ENCODE measurements around the gene ZNF774. TPM values are rescaled to one million over a fixed set of nuclear protein-coding genes. Genes with fewer than 3 reads are reported as not detected.

Gene ZNF774
- total RNA-seq, 4 donors from 2014 or later: 0.22 to 2.5 (median 0.33) TPM; not detected in 1

DNA sequence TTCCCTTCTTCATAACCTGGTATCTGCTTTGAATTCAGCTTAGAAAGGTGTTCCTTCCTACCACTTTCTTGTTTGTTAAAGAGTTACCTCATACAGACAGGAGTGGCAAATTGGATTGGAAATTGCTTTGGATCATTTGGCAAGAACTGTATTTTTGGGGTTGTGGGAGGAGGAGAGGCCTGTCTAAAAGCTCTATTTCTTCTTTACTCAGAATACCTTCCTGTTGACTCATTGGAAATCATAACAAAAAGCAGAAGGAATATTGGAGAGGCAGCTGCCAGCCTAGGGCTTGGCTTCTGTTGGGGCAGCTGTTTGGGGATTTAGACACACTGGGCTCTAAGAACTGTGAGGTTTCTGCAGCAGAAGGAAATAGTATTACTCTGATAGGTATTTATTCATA, 50.1 kb downstream of the ZNF774 start:
- TF ChIP-seq, protein P1, sequence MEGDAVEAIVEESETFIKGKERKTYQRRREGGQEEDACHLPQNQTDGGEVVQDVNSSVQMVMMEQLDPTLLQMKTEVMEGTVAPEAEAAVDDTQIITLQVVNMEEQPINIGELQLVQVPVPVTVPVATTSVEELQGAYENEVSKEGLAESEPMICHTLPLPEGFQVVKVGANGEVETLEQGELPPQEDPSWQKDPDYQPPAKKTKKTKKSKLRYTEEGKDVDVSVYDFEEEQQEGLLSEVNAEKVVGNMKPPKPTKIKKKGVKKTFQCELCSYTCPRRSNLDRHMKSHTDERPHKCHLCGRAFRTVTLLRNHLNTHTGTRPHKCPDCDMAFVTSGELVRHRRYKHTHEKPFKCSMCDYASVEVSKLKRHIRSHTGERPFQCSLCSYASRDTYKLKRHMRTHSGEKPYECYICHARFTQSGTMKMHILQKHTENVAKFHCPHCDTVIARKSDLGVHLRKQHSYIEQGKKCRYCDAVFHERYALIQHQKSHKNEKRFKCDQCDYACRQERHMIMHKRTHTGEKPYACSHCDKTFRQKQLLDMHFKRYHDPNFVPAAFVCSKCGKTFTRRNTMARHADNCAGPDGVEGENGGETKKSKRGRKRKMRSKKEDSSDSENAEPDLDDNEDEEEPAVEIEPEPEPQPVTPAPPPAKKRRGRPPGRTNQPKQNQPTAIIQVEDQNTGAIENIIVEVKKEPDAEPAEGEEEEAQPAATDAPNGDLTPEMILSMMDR (IDR thresholded peaks at IDR 0.05; ENCODE audit: low read depth): no peak

DNA sequence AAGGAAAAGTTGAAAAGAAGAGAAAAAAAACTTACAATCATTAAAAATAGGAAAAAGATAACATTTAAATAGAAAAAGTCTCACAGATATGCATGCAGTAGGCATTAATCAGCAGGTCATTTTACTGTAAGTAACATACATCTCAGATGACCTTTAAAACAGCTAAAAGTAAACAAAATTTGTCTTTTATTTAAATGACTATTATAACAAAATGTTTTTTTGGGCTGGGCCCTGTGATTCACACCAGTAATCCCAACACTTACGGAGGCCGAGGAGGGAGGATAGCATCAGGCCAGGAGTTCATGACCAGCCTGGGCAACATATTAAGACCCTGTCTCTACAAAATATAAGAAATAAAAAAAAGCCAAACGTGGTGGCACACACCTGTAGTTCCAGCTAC, 50.7 kb downstream of the ZNF774 start:
- TF ChIP-seq, protein P1 (IDR thresholded peaks at IDR 0.05; ENCODE audit: low read depth): no peak

DNA sequence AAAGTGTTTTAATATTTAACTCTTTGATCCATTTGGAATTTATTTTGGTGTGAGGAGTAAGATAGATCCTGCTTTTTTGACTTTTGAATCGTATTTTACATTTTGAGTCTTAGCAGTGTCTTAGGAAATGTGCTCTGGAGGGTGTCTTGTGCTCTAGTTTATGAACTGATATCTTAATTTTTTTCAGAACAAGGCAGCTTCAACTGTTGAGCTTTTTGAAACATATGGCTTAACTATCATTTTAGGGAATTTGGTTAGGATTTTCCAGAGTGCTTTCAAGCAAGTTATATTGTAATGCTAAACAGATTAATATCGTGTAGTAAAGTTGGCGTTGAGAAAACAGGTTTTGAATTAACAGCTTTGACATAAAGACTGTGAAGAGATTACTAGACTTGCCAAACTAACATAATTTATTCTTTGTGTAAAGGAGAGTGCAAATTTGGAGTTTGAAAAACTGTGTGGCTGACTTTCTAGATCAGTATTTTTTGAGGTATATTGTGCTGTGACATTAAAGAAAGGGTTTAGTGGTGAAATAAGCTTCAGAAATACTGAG, 53.0 kb downstream of the ZNF774 start:
- TF ChIP-seq, protein P1 (IDR thresholded peaks at IDR 0.05; ENCODE audit: low read depth): no peak

DNA sequence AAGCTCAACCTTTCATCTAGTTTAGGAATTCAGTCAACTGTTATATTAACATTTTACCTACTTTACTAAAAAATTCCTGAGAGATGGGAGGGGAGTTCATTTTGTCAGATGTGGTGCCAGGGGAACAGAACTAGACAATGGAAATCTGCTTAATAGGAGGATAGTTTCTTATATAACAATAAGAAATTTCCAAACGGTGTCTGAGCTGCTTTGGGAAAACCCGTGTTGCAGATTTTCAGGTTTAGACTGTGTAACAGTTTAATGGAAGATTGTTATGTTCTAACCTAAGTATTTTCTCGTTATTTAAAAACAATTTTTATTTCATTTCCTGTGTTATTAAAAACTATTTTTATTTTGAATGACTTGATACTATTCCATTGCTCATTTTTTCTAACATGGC, 55.3 kb downstream of the ZNF774 start:
- TF ChIP-seq, protein P1 (IDR thresholded peaks at IDR 0.05; ENCODE audit: low read depth): no peak

DNA sequence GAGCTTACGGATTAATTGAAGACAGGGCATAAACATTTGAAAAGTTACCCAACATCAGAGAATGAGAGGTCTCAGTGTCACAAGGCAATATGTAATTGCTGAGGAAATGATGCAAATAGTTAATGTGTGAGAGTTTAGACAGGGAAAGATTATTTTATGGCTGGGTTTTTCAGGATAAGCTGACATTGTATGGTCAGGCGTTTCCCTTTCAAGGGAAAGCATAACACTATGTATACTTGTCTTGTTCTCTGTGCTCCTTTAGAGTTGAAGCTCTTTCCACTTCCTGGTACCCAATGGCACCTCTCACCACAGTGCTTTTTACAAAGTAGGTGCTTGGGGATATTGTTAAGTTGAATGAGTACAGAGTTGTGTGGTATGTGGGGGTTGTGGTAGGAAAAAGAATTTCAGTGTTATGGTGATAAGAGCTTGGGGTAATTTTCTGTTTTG, 55.8 kb downstream of the ZNF774 start:
- TF ChIP-seq, protein P1 (IDR thresholded peaks at IDR 0.05; ENCODE audit: low read depth): no peak

DNA sequence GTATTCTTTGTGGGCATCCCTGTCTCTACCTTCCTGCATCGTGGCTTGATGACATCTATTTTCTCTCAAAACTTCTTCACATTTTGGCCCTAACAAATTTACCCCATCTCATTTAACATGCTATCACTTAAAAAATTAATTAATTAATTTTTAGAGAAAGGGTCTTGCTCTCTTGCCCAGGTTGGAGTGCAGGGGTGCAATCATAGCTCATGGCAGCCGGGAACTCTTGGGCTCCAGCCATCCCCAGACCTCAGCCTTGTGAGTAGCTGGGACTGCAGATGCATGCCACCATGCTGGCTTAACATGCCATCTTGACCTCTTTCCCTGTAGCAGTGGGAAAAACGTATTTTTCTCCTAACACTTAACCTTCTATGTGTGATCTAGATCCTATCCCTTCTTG, 56.6 kb downstream of the ZNF774 start:
- TF ChIP-seq, protein P1 (IDR thresholded peaks at IDR 0.05; ENCODE audit: low read depth): no peak

DNA sequence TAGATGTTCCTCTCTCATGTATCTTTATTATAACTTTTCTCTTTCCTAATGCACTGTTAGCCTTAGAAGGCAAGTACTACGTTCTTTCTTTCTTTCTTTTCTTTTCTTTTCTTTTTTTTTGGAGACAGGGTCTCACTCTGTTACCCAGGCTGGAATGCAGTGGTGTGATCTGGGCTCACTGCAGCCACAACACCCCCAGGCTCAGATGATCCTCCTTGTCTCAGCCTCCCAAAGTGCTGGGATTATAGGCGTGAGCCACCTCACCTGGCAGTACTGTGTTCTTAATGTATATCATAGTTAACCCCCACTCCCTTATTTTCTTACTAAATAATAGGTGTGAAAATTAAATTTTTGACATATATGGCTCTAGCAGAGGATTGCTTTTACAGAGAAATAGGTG, 59.1 kb downstream of the ZNF774 start:
- TF ChIP-seq, protein P1 (IDR thresholded peaks at IDR 0.05; ENCODE audit: low read depth): no peak

Small RNA genes lying within 50 kb of the gene (small RNA-seq; reads per million reads assigned to genes)
- gene NDUFA3P4: not detected

Other genes with a start within 250 kb of the ZNF774 start
- gene IDH2, start 249.8 kb upstream of the ZNF774 start, total RNA-seq: 10 to 100 TPM; 17.6 to 69.9 (median 26.8) TPM
- 10 to 100 TPM in 3 of 4 donors, 1 to 10 TPM in 1; 4.4 to 13.4 (median 12.5) TPM for gene SEMA4B, start 151.0 kb upstream of the ZNF774 start, total RNA-seq
- gene CIB1, start 118.3 kb upstream of the ZNF774 start, total RNA-seq: 10 to 100 TPM; 24.2 to 52.6 (median 38.7) TPM
- 1 to 10 TPM; 2.6 to 5.9 (median 3.6) TPM for gene GDPGP1, start 118.1 kb upstream of the ZNF774 start, total RNA-seq
- gene TTLL13, start 102.7 kb upstream of the ZNF774 start, total RNA-seq: under 1 TPM in 2 of 4 donors, not detected in 2; 0.22 to 0.51 TPM
- gene NGRN, start 86.6 kb upstream of the ZNF774 start, total RNA-seq: 10 to 100 TPM; 47.9 to 85.1 (median 70.7) TPM
- gene IQGAP1, start 36.0 kb downstream of the ZNF774 start, total RNA-seq: 100 to 1,000 TPM; 279 to 493 (median 310) TPM
- 10 to 100 TPM; 26.9 to 54.5 (median 42.1) TPM for gene CRTC3, start 177.6 kb downstream of the ZNF774 start, total RNA-seq